ENCODE measurements around the gene MRC2. TPM values are rescaled to one million over a fixed set of nuclear protein-coding genes. Genes with fewer than 3 reads are reported as not detected.

MRC2 gene
- total and polyA plus RNA-seq, 2 of the 13 experiments (the other 11 are each of a cell fraction or from before 2014, with no cell fraction given): not detected

GRCh38 chr17:62628831-62629555 is 1.5 kb downstream of the MRC2 start:
- no peaks in the 10 kb centered on the region for H3K36me3 ChIP-seq (replicated peaks in 1 of 2; ENCODE audit: control insufficient read depth in 1 of 2, insufficient read depth in 2 of 2, low read length in 2 of 2)
- TF ChIP-seq CREB1 (IDR thresholded peaks at IDR 0.05) (0 out of 2 replicates have a peak, but pooled peaks have one; percentile 2), CREB1 (CRISPR knock-in tag; IDR thresholded peaks at IDR 0.05) (no peak), MTF2 (CRISPR knock-in tag; IDR thresholded peaks at IDR 0.05; ENCODE audit: borderline replicate concordance) (0 out of 2 replicates have a peak, but pooled peaks have one; percentile 16), ZNF552 (CRISPR knock-in tag; IDR thresholded peaks at IDR 0.05; ENCODE audit: borderline replicate concordance) (no peak), ZKSCAN8 (CRISPR knock-in tag; IDR thresholded peaks at IDR 0.05; ENCODE audit: borderline replicate concordance) (no peak), BCL6 (CRISPR knock-in tag; IDR thresholded peaks at IDR 0.05) (no peak), ZNF800 (CRISPR knock-in tag; IDR thresholded peaks at IDR 0.05) (0 out of 2 replicates have a peak, but pooled peaks have one; percentile 15), IKZF1 (IDR thresholded peaks at IDR 0.05) (no peak), ARID2 (CRISPR knock-in tag; IDR thresholded peaks at IDR 0.05; ENCODE audit: borderline replicate concordance) (no peak), FLYWCH1 (CRISPR knock-in tag; IDR thresholded peaks at IDR 0.05) (no peak), MAFK (conservative IDR thresholded peaks at IDR 0.05 in 1 of 2, IDR thresholded peaks at IDR 0.05 in 1 of 2; ENCODE audit: low read length in 2 of 2) (peak; percentile 45 to 57)
- TF ChIP-seq, protein P1, sequence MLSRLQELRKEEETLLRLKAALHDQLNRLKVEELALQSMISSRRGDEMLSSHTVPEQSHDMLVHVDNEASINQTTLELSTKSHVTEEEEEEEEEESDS (CRISPR knock-in tag; IDR thresholded peaks at IDR 0.05; ENCODE audit: borderline replicate concordance): no peak
- TF ChIP-seq, protein P2, sequence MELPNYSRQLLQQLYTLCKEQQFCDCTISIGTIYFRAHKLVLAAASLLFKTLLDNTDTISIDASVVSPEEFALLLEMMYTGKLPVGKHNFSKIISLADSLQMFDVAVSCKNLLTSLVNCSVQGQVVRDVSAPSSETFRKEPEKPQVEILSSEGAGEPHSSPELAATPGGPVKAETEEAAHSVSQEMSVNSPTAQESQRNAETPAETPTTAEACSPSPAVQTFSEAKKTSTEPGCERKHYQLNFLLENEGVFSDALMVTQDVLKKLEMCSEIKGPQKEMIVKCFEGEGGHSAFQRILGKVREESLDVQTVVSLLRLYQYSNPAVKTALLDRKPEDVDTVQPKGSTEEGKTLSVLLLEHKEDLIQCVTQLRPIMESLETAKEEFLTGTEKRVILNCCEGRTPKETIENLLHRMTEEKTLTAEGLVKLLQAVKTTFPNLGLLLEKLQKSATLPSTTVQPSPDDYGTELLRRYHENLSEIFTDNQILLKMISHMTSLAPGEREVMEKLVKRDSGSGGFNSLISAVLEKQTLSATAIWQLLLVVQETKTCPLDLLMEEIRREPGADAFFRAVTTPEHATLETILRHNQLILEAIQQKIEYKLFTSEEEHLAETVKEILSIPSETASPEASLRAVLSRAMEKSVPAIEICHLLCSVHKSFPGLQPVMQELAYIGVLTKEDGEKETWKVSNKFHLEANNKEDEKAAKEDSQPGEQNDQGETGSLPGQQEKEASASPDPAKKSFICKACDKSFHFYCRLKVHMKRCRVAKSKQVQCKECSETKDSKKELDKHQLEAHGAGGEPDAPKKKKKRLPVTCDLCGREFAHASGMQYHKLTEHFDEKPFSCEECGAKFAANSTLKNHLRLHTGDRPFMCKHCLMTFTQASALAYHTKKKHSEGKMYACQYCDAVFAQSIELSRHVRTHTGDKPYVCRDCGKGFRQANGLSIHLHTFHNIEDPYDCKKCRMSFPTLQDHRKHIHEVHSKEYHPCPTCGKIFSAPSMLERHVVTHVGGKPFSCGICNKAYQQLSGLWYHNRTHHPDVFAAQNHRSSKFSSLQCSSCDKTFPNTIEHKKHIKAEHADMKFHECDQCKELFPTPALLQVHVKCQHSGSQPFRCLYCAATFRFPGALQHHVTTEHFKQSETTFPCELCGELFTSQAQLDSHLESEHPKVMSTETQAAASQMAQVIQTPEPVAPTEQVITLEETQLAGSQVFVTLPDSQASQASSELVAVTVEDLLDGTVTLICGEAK (IDR thresholded peaks at IDR 0.05): no peak
- TF ChIP-seq, protein P2 (CRISPR knock-in tag; IDR thresholded peaks at IDR 0.05): no peak
- 30% methylated on average over 10 of the region's 19 CpGs for WGBS (ENCODE audit: low lambda C conversion rate)
- H3K79me2 ChIP-seq (ENCODE audit: insufficient read depth, low read length): no peaks in the 10 kb centered on the region
- H3K4me3 ChIP-seq (replicated peaks in 1 of 3; ENCODE audit: insufficient read depth in 1 of 3, low read depth in 2 of 3, low read length in 3 of 3): no peak overlapping the region
- in situ Hi-C loops (cut with HindIII; ENCODE audit: extremely low pct_ligation_motif_present, low pct_unique_long_range_greater_than_20kb) (no loop called here), intact Hi-C loops (cut with micrococcal nuclease; ENCODE audit: unreplicated experiment) (no loop called here)
- no peak overlapping the region for H3K9ac ChIP-seq (ENCODE audit: insufficient read depth, low read depth, low read length)
- H3K4me2 ChIP-seq (ENCODE audit: low read depth, low read length): no peak overlapping the region
- peaks cover 21 to 65% of the 10 kb centered on the region in 2 experiments; a peak in 4 of 5 replicates for H3K27me3 ChIP-seq (ENCODE audit: control insufficient read depth in 1 of 2, insufficient read depth in 2 of 2, low read length in 2 of 2)
- no TSS peak for BruUV-seq (replicated peaks)
- no peaks in the 10 kb centered on the region for H4K20me1 ChIP-seq (ENCODE audit: insufficient read depth, low read length)
- CTCF ChIA-PET (ENCODE audit: low intra/inter-chr PET ratio, low total read pairs): no interaction called here
- H3K9me3 ChIP-seq (ENCODE audit: low read length): no peaks in the 10 kb centered on the region
- FAIRE-seq (no peak), DNase-seq (ENCODE audit: low spot score) (no peak), ATAC-seq (no peak; the same call in 1 of the 3 replicates)
- no peak overlapping the region for H3K27ac ChIP-seq (ENCODE audit: extremely low read length, insufficient read depth, low read length)
- peaks cover 25% of the 10 kb centered on the region for H3K4me1 ChIP-seq (ENCODE audit: insufficient read depth, low read length)
- POLR2A ChIA-PET: no interaction called here
- no peak overlapping the region for H2AFZ ChIP-seq (ENCODE audit: low read length)

Measured in HepG2 (cell line).